ENCODE results near the gene CPPED1. TPM values are rescaled to one million over a fixed set of nuclear protein-coding genes. Genes with fewer than 3 reads are reported as not detected.

Gene CPPED1
- polyA plus RNA-seq, 1 donor from 2014 or later, result 16.6 TPM

GRCh38 chr16:12625068-12625467, 178.6 kb downstream of the CPPED1 start:
- Mint-ChIP-seq H3K9me3 (no peaks in the 10 kb centered on the region), H3K4me3 (no peak overlapping the region), H3K4me1 (peaks cover 0 to 2% (median 0%) of the 10 kb centered on the region in 3 donors), H3K36me3 (peaks cover under 1% of the 10 kb centered on the region), H3K27ac (no peak overlapping the region), H3K27me3 (peaks cover 5% of the 10 kb centered on the region)

- peaks cover 4% of the 10 kb centered on the region for H3K27me3 Mint-ChIP-seq
- H3K36me3 Mint-ChIP-seq, result no peaks in the 10 kb centered on the region
- no peak overlapping the region for H3K4me3 Mint-ChIP-seq
- H3K4me1 Mint-ChIP-seq, result peaks cover 0 to 7% (median 0%) of the 10 kb centered on the region in 3 donors
- no peak overlapping the region for H3K27ac Mint-ChIP-seq
- H3K9me3 Mint-ChIP-seq, result no peaks in the 10 kb centered on the region
These were observed 183.5 kb downstream of the CPPED1 start for GRCh38 chr16:12620150-12620549.

DNA sequence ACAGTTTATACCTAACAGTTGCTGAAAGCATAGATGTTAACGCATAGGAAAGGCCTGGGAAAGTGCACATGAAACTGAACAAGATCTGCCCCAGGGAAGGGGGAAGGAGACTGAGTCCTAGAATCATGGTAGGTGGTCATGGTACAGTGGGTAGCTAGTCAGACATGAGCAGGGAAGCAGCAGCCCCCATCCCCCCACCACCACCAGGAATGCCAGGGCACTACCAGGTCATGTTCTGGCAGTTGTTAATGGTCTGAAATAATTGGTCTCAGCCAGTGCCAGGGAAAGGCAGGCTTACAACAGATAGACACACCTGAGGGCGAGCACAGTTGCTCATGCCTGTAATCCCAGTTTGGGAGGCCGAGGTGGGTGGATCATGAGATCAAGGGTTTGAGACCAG, 185.2 kb downstream of the CPPED1 start:
- no peaks in the 10 kb centered on the region for H3K36me3 Mint-ChIP-seq

DNA sequence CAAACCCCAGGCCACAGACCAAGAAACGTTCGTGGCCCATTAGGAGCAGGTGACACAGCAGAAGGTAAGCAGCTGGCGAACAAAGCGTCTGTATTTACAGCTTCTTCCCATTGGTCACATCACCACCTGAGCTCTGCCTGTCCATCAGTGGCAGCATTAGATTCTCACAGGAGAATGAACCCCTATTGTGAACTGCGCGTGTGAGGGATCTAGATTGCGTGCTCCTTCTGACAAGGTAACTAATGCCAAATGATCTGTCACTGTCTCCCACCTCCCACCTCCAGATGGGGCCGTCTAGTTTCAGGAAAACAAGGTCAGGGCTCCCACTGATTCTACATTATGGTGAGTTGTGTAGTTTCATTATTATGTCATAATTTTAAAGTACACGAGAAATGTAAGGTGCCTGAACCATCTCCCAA, 186.3 kb downstream of the CPPED1 start:
- Mint-ChIP-seq H3K4me1 (peaks cover 0 to 17% (median 0%) of the 10 kb centered on the region in 3 donors), H3K4me3 (no peak overlapping the region), H3K27ac (no peak overlapping the region), H3K9me3 (peaks cover 0 to 2% (median 0%) of the 10 kb centered on the region in 3 donors), H3K36me3 (no peaks in the 10 kb centered on the region), H3K27me3 (peaks cover 1% of the 10 kb centered on the region)

More for the DNA sequence above, 185.2 kb downstream of the CPPED1 start:
- Mint-ChIP-seq H3K4me3 (no peak overlapping the region), H3K27ac (no peak overlapping the region), H3K4me1 (peaks cover 0 to 9% (median 0%) of the 10 kb centered on the region in 3 donors), H3K9me3 (no peaks in the 10 kb centered on the region), H3K27me3 (peaks cover 4% of the 10 kb centered on the region)

DNA sequence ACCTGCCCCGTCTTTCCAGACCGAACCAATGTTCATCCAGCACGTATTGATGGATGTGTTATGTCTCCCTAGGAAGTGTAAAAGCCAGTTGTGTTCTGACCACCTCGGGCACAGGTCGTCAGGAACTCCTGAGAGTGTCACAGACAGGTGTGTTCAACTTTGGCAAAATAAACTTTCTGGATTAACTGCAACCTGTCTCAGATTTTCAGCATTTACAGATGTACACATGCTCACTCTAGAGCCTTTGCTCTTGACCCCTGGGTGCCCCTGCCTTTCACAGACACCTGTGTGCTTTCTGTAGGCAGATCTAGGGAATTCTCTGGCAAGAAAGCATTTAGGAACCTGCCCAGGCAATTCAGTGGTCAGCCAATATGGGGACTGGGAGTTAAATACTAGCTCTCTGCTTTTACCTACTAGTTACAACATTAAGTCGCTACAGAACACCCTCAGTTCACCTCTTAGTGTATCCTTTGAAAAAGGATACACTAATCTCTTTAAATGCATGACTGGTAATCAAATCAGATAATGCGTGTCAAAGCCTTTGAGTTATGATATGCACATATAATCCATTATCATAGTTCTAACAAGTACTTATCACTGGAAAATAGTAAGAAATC, 188.9 kb downstream of the CPPED1 start:
- Mint-ChIP-seq H3K4me1 (peaks cover 0 to 12% (median 0%) of the 10 kb centered on the region in 3 donors), H3K27me3 (peaks cover 1% of the 10 kb centered on the region), H3K36me3 (no peaks in the 10 kb centered on the region), H3K27ac (no peak overlapping the region), H3K9me3 (peaks cover 0 to 2% (median 0%) of the 10 kb centered on the region in 3 donors), H3K4me3 (no peak overlapping the region)

GRCh38 chr16:12613992-12614661, 189.6 kb downstream of the CPPED1 start:
- Mint-ChIP-seq H3K27me3 (peaks cover 1% of the 10 kb centered on the region), H3K36me3 (no peaks in the 10 kb centered on the region), H3K4me3 (no peak overlapping the region), H3K4me1 (peaks cover 0 to 12% (median 0%) of the 10 kb centered on the region in 3 donors), H3K9me3 (peaks cover 0 to 2% (median 0%) of the 10 kb centered on the region in 3 donors), H3K27ac (no peak overlapping the region)

DNA sequence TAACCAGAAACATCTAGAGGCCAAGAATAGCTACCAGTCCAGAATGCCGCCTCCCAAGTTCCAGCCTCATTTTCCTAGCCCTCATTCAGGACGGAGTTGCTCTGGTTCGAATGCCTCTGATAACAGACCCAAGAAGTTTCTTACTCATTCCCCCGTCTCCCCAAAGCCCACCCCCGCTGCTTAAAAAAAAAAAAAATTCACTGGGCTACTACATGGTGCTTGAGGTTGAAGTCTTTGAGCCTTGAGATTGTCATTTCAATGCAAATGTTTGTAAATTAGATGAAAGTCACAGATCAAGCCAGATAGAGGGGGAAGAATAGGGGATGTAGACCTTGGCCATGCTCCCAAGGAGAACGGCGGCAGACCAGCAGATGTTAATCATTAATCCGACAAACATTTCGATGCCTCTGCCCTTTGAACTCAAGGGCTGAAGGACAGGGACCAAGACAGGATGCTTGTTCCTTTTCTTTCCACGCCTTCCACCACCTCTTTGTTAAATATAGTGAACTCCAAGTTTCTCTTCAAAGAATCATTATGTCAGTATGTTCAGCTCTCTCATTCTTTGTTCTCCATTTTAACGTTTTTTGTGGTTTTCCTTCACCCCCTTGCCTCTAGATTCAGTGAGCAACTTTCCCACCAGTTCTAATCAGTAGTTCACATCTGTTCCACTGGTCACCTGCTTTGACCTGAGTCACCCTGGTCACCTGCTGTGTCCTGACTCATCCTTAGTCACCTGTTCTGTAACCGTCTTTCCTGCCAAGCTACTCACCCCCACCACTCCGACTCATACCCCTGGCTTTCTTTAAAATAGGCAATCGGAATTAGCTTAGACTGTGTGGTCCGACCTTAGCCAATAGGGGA, 190.3 kb downstream of the CPPED1 start:
- H3K36me3 Mint-ChIP-seq, result no peaks in the 10 kb centered on the region
- no peak overlapping the region for H3K4me3 Mint-ChIP-seq

GRCh38 chr16:12612598-12613101, 191.0 kb downstream of the CPPED1 start:
- Mint-ChIP-seq H3K36me3 (no peaks in the 10 kb centered on the region), H3K9me3 (peaks cover 0 to 5% (median 2%) of the 10 kb centered on the region in 3 donors), H3K27me3 (peaks cover 2% of the 10 kb centered on the region), H3K4me3 (no peak overlapping the region), H3K4me1 (peaks cover 0 to 10% (median 0%) of the 10 kb centered on the region in 3 donors), H3K27ac (no peak overlapping the region)

More for the DNA sequence above, 190.3 kb downstream of the CPPED1 start:
- H3K9me3 Mint-ChIP-seq, result peaks cover 0 to 2% (median 0%) of the 10 kb centered on the region in 3 donors
- peaks cover 1% of the 10 kb centered on the region for H3K27me3 Mint-ChIP-seq
- H3K27ac Mint-ChIP-seq, result peak overlapping the region in 1 of 3 donors; percentile 32
- peaks cover 0 to 10% (median 0%) of the 10 kb centered on the region in 3 donors for H3K4me1 Mint-ChIP-seq

DNA sequence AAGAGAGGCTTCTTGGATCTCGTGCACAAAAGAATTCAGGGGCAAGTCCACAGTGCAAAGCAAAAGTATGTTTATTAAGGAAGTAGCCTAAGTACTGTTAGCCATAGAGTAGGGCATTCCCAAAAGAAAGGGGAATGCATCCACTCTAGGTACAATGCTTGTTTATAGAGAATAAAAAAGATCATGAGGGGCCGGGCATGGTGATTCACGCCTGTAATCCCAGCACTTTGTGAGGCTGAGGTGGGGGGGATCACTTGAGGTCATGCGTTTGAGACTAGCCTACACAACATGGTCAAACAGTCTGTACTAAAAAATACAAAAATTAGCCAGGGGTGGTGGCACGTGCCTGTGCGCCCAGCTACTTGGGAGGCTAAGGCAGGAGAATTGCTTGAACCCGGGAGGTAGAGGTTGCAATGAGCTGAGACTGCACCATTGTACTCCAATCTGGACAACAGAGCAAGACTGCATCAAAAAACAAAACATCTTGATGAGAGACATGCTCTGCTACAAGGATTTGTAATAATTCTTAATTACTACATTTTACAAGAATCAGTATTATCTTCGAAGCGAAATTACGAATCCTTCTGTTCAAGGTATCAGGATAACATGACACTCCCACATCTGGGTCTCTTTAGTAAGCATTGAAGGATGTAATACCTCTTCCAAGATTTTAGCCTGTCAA, 191.6 kb downstream of the CPPED1 start:
- Mint-ChIP-seq H3K4me1 (peaks cover 0 to 10% (median 0%) of the 10 kb centered on the region in 3 donors), H3K9me3 (peaks cover 0 to 7% (median 2%) of the 10 kb centered on the region in 3 donors), H3K27me3 (peaks cover 3% of the 10 kb centered on the region), H3K36me3 (peaks cover under 1% of the 10 kb centered on the region), H3K4me3 (no peak overlapping the region), H3K27ac (no peak overlapping the region)

DNA sequence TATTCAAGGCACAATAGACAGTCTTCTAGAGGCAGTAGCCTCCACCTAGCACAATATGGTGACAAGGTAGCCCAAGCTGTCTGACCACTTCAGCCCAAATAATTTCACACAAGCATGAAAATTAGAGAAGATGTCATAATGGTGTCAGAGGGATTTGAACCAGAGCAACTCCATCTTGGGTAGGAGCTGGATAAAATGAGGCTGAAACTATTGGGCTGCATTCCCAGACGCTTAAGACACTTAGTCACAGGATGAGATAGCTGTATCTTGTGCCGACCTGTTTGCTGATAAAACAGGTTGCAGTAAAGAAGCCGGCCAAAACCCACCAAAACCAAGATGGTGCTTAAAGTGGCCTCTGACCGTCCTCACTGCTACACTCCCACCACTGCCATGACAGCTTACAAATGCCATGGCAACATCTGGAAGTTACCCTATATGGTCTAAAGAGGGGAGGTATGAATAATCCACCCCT, 192.6 kb downstream of the CPPED1 start:
- Mint-ChIP-seq H3K27me3 (peaks cover 3% of the 10 kb centered on the region), H3K36me3 (peaks cover 3% of the 10 kb centered on the region), H3K4me3 (no peak overlapping the region), H3K9me3 (peaks cover 2 to 12% (median 6%) of the 10 kb centered on the region in 3 donors), H3K4me1 (peaks cover 0 to 10% (median 0%) of the 10 kb centered on the region in 3 donors), H3K27ac (peak overlapping the region in 1 of 3 donors; percentile 60)

DNA sequence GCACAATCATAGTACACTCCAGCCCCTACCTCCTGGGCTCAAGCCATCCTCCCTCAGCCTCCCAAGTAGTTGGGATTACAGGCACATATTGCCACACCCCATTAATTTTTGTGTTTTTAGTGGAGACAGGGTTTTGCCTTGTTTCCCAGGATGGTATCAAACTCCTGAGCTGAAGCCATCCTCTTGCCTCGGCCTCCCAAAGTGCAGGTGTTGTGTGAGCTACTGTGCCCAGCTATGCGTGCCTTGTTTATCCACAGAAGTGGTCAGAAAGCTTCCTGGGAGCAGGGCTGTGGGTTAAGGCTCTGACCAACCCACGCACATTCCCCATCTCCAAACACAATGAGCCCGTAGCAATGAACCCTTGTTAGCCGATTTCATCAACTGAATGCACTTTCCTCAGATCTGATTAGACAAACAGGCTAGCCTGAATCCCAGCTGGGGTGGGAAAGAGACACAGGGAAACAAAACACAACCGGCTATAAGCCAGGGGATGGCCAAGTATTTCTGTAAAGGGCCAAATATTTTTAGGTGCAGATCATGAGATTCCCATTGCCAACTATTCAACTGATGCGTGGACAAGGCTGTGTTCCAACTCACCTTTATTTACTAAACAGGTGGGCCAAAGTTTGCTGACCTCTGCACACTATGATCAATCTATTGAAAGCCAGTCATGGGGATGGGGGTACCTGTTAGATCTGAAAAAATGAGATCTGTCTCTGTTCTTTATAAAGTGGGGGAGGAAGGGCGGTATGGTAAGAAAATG, 193.6 kb downstream of the CPPED1 start:
- peaks cover 3% of the 10 kb centered on the region for H3K36me3 Mint-ChIP-seq
- peaks cover 0 to 10% (median 0%) of the 10 kb centered on the region in 3 donors for H3K4me1 Mint-ChIP-seq
- no peak overlapping the region for H3K4me3 Mint-ChIP-seq
- peaks cover 2 to 12% (median 8%) of the 10 kb centered on the region in 3 donors for H3K9me3 Mint-ChIP-seq
- peaks cover 3% of the 10 kb centered on the region for H3K27me3 Mint-ChIP-seq
- H3K27ac Mint-ChIP-seq, result no peak overlapping the region

All from IgD-negative memory B cell (primary cell).